Right lung (tissue), 10 donors: Measurements from ENCODE around the gene SCN9A. TPM values are rescaled to one million over a fixed set of nuclear protein-coding genes. Genes with fewer than 3 reads are reported as not detected.
"Not testable (repeated sequence)": the region's sequence is repeated elsewhere in the genome, so short reads cannot be mapped to it uniquely, and the experiment has no call there.

Experiments used
- DNase-seq, 2 donors: peaks; one replicate each; pipeline ENCODE4 v3.0.0-alpha.2; 2013
- long read RNA-seq, 8 donors: transcript quantifications; one replicate each; lab custom pipeline, GENCODE V29; 2026
- polyA plus RNA-seq, 5 donors: library from polyadenylated mRNA; unstranded; fragments of 120-200 nt; gene quantifications; one replicate each; pipeline versions ENCODE4 v1.2.1 to v1.2.3, GENCODE V29; 2013; ENCODE audit warnings: inconsistent platforms in 1 of 5, low replicate concordance in 1 of 5; ENCODE audit not compliant: insufficient read length in 5 of 5, insufficient read depth in 1 of 5

Gene SCN9A
- polyA plus RNA-seq = 10 to 100 TPM in 4 of 5 donors, 1 to 10 TPM in 1; 8.9 to 17.7 (median 15.3) TPM
- long read RNA-seq, donor 1 = 0 reads
- long read RNA-seq, donor 2 = 0 reads
- long read RNA-seq, donor 3, partial matches to known transcripts = 0 of 1 reads
- long read RNA-seq, donor 3, other reads (novel, unspliced or antisense) = 0 of 1 reads
- long read RNA-seq, donor 4, partial matches to known transcripts = 0 of 1 reads
- long read RNA-seq, donor 4, other reads (novel, unspliced or antisense) = 0 of 1 reads
- long read RNA-seq, donor 5, partial matches to known transcripts = 0 of 3 reads
- long read RNA-seq, donor 5, other reads (novel, unspliced or antisense) = 0 of 3 reads
- long read RNA-seq, donor 6, partial matches to known transcripts = 0 of 2 reads
- long read RNA-seq, donor 6, other reads (novel, unspliced or antisense) = 0 of 2 reads
- long read RNA-seq, donor 7 = 0 reads
- long read RNA-seq, donor 8 = 0 reads

- DNase-seq = peak; percentile 79 to 83
These were observed at the start of gene SCN9A for GRCh38 chr2:166375736-166376487. TSS of gene SCN9A (minus strand) at chr2:166375944. CDS start at chr2:166311756, 64,188 bp downstream.

- no peak for DNase-seq
These were observed 49.1 kb upstream of the SCN9A start for GRCh38 chr2:166424841-166425240.

- DNase-seq = no peak
These were observed 43.8 kb upstream of the SCN9A start for GRCh38 chr2:166419616-166419934.

- DNase-seq = no peak
These were observed 43.3 kb upstream of the SCN9A start for GRCh38 chr2:166418853-166419615.

- peak; percentile 5 to 6 for DNase-seq
These were observed 41.9 kb upstream of the SCN9A start for GRCh38 chr2:166417669-166418068.

- no peak for DNase-seq
These were observed 37.5 kb upstream of the SCN9A start for GRCh38 chr2:166413255-166413654.

GRCh38 chr2:166411473-166412230 is 35.9 kb upstream of the SCN9A start:
- DNase-seq = peak in 1 of 2 donors; percentile 2

- DNase-seq = no peak
These were observed 35.2 kb upstream of the SCN9A start for GRCh38 chr2:166410828-166411472.

GRCh38 chr2:166407746-166408145 is 32.0 kb upstream of the SCN9A start:
- DNase-seq = not testable (repeated sequence)

GRCh38 chr2:166406374-166406773 is 30.6 kb upstream of the SCN9A start:
- DNase-seq = no peak

GRCh38 chr2:166405569-166405926 is 29.8 kb upstream of the SCN9A start:
- no peak for DNase-seq

GRCh38 chr2:166404831-166405568 is 29.3 kb upstream of the SCN9A start:
- no peak for DNase-seq

GRCh38 chr2:166394245-166394644 is 18.5 kb upstream of the SCN9A start:
- DNase-seq = no peak

GRCh38 chr2:166393008-166393407 is 17.3 kb upstream of the SCN9A start:
- DNase-seq = no peak

- no peak for DNase-seq
These were observed 12.8 kb upstream of the SCN9A start for GRCh38 chr2:166388481-166389070.

- no peak for DNase-seq
These were observed 9.6 kb upstream of the SCN9A start for GRCh38 chr2:166385313-166385712.

GRCh38 chr2:166384774-166385173 is 9.0 kb upstream of the SCN9A start:
- DNase-seq = peak in 1 of 2 donors; percentile 12

GRCh38 chr2:166382448-166382847 is 6.7 kb upstream of the SCN9A start:
- no peak for DNase-seq

- DNase-seq = no peak
These were observed 4.9 kb upstream of the SCN9A start for GRCh38 chr2:166380615-166381014.

- DNase-seq = no peak
These were observed 1.1 kb upstream of the SCN9A start for GRCh38 chr2:166376873-166377272.
